ENCODE results near the gene KCNG1.

The KCNG1 gene

DNA sequence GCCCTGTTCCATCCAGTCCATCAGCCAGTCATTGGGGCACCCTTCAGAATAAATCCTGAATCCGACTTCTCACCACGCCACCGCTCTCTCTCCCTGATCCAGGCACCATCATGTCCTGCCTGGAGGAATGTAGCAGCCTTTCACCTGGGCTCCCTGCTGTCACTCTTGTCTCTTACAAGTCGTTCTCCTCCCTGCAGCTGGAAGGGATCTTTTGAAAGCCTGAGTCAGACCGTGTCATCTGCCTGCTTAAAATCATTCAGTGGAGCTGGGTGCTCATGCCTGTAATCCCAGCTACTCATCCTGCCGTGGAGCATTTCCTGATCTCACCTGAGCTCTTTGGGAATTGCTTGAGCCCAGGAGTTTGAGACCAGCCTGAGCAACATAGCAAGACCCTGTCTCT lies 19.2 kb upstream of the KCNG1 start:
- no peaks in the 10 kb centered on the region for H3K36me3 ChIP-seq
- H3K27me3 ChIP-seq: no peaks in the 10 kb centered on the region
- no peaks in the 10 kb centered on the region for H3K9me3 ChIP-seq
- TF ChIP-seq, protein P1, sequence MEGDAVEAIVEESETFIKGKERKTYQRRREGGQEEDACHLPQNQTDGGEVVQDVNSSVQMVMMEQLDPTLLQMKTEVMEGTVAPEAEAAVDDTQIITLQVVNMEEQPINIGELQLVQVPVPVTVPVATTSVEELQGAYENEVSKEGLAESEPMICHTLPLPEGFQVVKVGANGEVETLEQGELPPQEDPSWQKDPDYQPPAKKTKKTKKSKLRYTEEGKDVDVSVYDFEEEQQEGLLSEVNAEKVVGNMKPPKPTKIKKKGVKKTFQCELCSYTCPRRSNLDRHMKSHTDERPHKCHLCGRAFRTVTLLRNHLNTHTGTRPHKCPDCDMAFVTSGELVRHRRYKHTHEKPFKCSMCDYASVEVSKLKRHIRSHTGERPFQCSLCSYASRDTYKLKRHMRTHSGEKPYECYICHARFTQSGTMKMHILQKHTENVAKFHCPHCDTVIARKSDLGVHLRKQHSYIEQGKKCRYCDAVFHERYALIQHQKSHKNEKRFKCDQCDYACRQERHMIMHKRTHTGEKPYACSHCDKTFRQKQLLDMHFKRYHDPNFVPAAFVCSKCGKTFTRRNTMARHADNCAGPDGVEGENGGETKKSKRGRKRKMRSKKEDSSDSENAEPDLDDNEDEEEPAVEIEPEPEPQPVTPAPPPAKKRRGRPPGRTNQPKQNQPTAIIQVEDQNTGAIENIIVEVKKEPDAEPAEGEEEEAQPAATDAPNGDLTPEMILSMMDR (IDR thresholded peaks at IDR 0.05; ENCODE audit: low read depth, low read length): no peak
- H3K4me3 ChIP-seq (ENCODE audit: low read depth, low read length): no peak overlapping the region
- DNase-seq: no peak
- H3K4me1 ChIP-seq: no peaks in the 10 kb centered on the region

DNA sequence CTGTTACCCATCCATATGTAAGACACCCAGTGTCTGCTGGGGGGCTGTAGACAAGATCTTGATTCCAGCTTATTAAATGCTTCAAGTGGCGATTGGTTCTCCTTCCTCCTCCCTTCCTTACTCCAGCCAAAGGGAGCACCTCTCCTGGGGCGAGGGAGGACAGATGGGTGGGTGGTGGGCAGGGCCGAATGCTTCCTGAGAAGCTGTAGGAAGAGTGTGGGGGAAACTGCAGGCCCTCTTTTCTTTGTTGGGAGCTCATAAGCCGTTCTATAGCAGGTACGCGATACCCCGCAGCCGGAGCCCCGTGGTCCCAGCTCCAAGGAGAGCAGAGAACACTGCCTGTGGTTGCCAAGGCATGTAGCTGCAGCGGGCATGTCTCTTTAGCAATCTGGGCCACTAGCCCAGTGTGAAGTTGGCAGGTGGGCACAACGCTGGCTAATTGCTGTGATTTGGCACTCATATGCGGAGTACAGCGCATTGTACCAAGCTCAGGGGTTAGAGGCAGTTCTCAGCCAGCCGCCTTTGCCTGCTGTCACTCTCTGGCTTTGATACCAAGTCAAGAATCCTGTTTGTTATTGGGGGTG lies 14.7 kb upstream of the KCNG1 start:
- H3K4me3 ChIP-seq (ENCODE audit: low read depth, low read length): no peak overlapping the region
- H3K4me1 ChIP-seq: no peaks in the 10 kb centered on the region; the same call in 1 of the 2 replicates
- TF ChIP-seq, protein P1 (IDR thresholded peaks at IDR 0.05; ENCODE audit: low read depth, low read length): no peak
- no peak for DNase-seq
- no peaks in the 10 kb centered on the region for H3K9me3 ChIP-seq
- H3K36me3 ChIP-seq: no peaks in the 10 kb centered on the region
- H3K27me3 ChIP-seq: no peaks in the 10 kb centered on the region

DNA sequence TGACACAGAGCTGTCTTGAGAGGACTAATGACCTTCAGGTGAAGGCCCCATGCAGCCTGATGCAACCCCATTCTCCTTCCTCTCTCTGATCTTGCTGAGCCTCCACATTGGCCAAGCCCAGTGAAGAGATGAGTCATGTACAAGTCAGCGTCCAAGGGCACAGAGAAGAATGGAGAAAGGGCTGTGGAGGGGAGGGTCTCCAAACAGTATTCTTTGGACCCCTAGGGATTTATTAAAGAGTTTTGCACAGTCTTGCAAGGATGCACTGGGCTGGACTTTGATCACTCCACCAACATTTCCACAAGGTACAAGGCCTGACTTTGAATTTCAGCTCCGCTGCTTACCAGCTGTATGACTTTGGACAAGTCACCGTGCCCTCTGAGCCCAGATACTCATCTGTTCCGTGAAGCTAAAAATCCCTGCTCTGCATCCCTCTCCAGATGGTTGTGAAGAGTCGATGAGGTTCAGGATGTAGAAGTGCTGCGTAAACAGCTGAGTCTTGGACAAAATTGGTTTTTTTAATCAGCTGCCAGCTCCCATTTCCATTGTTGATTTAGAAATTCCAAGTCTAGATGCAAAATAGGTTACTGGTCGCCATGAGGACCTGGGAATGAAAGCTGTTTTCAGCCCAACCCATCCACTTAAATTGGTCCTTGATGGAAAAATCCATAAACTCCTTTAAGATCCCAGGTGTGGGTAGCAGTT lies 14.1 kb upstream of the KCNG1 start:
- no peak for DNase-seq
- Histone ChIP-seq H3K27me3 (no peaks in the 10 kb centered on the region), H3K4me1 (no peaks in the 10 kb centered on the region; the same call in 1 of the 2 replicates)

DNA sequence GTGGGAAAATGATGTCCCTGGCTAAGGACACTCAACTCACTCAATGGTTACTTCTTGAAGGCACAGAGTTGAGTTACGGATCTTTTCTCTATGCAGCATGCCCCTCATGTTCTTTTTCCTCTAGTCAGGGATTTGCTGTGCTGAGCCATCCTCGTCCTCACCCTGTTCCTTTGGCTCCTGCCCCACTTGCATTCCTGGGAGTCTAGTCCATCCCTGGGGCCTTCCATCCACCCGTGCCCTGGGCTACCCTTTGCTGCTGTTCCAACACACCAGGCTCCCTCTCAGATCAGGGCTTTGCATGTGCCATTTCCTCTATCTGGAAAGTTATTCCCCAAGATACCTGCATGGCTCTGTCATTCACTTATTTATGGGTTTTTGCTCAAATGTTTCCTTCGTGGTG lies 13.3 kb upstream of the KCNG1 start:
- no peaks in the 10 kb centered on the region for H3K27me3 ChIP-seq
- no peaks in the 10 kb centered on the region; the same call in 1 of the 2 replicates for H3K4me1 ChIP-seq
- H3K36me3 ChIP-seq: no peaks in the 10 kb centered on the region
- DNase-seq: no peak
- H3K9me3 ChIP-seq: no peaks in the 10 kb centered on the region
- no peak overlapping the region for H3K4me3 ChIP-seq (ENCODE audit: low read depth, low read length)
- TF ChIP-seq, protein P1 (IDR thresholded peaks at IDR 0.05; ENCODE audit: low read depth, low read length): no peak

More for the DNA sequence above, 14.1 kb upstream of the KCNG1 start:
- Histone ChIP-seq H3K4me3 (ENCODE audit: low read depth, low read length) (no peak overlapping the region), H3K9me3 (no peaks in the 10 kb centered on the region), H3K36me3 (no peaks in the 10 kb centered on the region)
- TF ChIP-seq, protein P1 (IDR thresholded peaks at IDR 0.05; ENCODE audit: low read depth, low read length): no peak

DNA sequence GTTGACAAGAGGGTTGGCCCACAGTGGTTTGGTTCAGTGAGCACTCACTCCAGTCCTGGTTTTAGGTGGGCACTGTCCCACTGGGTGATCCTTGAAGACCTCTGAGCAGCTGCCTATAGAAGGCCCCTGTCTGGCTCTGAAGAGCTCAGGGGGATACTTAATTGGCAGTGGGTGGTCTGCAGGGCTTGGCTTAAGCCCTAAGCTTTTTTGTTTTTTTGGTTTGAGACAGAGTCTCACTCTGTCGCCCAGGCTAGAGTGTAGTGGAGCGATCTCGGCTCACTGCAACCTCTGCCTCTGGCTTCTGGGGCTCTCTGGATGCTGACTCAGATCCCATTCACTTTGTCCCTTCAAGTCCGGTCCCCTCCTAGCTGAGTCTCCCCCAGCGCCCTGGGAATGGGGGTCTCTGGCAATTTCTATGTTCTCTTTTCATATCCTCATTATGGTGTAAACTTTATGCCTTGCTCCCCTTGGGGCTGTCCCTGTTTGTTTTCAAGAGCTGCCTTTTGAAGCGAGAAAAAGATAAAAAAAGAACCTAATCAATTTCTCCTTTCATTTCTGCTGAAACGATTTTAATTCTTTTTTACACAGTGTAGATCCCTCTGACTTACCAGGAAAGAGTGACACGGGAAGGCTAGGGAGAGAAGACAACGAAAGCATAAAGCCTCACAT lies 12.2 kb upstream of the KCNG1 start:
- Histone ChIP-seq H3K36me3 (no peaks in the 10 kb centered on the region), H3K4me3 (ENCODE audit: low read depth, low read length) (no peak overlapping the region), H3K4me1 (no peaks in the 10 kb centered on the region; the same call in 1 of the 2 replicates), H3K9me3 (no peaks in the 10 kb centered on the region), H3K27me3 (no peaks in the 10 kb centered on the region)
- TF ChIP-seq, protein P1 (IDR thresholded peaks at IDR 0.05; ENCODE audit: low read depth, low read length): no peak
- no peak for DNase-seq

DNA sequence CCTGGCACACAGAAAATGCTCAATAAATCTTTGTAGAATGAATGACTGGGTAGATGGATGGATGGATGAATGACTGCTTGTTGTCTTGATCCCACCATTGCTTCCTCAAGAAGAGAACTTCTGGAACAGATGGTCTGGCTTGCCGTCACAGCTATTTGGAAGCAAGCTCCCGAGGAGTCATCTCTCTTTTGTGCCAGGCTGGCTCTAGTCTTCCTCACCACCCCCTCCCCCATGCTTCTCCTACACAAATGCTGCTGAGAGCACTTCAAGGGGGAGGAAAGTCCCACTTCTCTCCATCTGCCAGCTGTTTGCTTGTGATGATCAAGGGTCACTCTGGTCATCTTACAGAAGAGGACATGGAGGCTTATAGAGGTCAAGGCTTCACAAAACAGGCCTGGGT lies 11.6 kb upstream of the KCNG1 start:
- DNase-seq: no peak
- Histone ChIP-seq H3K4me1 (no peaks in the 10 kb centered on the region; the same call in 1 of the 2 replicates), H3K9me3 (no peaks in the 10 kb centered on the region), H3K36me3 (no peaks in the 10 kb centered on the region), H3K27me3 (no peaks in the 10 kb centered on the region), H3K4me3 (ENCODE audit: low read depth, low read length) (no peak overlapping the region)
- TF ChIP-seq, protein P1 (IDR thresholded peaks at IDR 0.05; ENCODE audit: low read depth, low read length): no peak
